Measurements from ENCODE around the gene BRSK2. TPM values are rescaled to one million over a fixed set of nuclear protein-coding genes. Genes with fewer than 3 reads are reported as not detected.

BRSK2 gene
- polyA plus RNA-seq, 1 of the 3 experiments (the other 2 are of a cell fraction), result 0.64 TPM

DNA sequence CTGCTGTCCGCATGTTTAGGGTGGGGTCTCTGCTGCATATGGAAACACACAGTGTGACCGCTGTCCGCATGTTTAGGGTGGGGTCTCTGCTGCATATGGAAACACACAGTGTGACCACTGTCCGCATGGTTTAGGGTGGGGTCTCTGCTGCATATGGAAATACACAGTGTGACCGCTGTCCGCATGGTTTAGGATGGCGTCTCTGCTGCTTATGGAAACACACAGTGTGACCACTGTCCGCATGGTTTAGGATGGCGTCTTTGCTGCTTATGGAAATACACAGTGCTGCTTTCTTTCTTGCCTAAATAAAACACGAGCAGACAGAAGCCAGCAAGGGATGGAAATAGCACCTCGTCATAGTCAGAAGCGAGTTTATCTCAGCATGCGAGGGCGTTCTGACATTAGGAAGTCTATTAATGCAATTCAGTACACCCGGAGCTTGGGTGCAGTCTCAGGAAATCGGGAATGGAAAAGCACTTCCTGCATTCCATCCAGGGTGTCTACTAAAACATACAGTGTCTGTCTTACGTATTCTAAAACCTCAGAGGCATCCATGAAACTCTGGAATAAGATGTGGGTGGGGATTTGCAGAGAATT, 47.7 kb upstream of the BRSK2 start:
- Histone ChIP-seq H3F3A (replicated peaks; ENCODE audit: insufficient read depth) (no peaks in the 10 kb centered on the region), H3K4me1 (ENCODE audit: control insufficient read depth in 1 of 2, insufficient read depth in 2 of 2, low read depth in 1 of 2, low read length in 1 of 2) (no peaks in the 10 kb centered on the region; a peak in 1 of 4 replicates), H3K9me2 (no peaks in the 10 kb centered on the region), H3K4me3 (ENCODE audit: low read depth in 2 of 2, low read length in 1 of 2) (no peak overlapping the region), H3K27ac (ENCODE audit: low read depth in 2 of 2, low read length in 1 of 2) (no peak overlapping the region), H3K9me3 (no peaks in the 10 kb centered on the region), H3K79me2 (ENCODE audit: insufficient read depth) (no peaks in the 10 kb centered on the region), H3K9ac (no peak overlapping the region), H3K4me2 (no peak overlapping the region), H3K36me3 (replicated peaks in 1 of 2; ENCODE audit: control insufficient read depth in 1 of 2, insufficient read depth in 2 of 2, low read length in 1 of 2) (no peaks in the 10 kb centered on the region), H3K27me3 (ENCODE audit: insufficient read depth) (no peaks in the 10 kb centered on the region), H4K20me1 (ENCODE audit: insufficient read depth) (no peaks in the 10 kb centered on the region), H2AFZ (ENCODE audit: low read depth) (no peak overlapping the region)
- 49% methylated on average over 15 of the region's 17 CpGs for WGBS (ENCODE audit: low lambda C conversion rate)
- DNase-seq, result no peak
- CTCF ChIA-PET, result interaction anchor here (0.7 kb wide), 1 partner anchor 57 kb away, joined by 3 read pairs; no protein-coding TSS in a partner anchor
- POLR2A ChIA-PET, result no interaction called here
- TF ChIP-seq RXRA (IDR thresholded peaks at IDR 0.05; ENCODE audit: borderline replicate concordance, low read depth) (no peak), EZH2phosphoT487 (IDR thresholded peaks at IDR 0.05; ENCODE audit: borderline replicate concordance, low read depth) (no peak), JUND (IDR thresholded peaks at IDR 0.05) (no peak), POLR2AphosphoS5 (IDR thresholded peaks at IDR 0.05; ENCODE audit: low read depth, low read length) (no peak), GATA2 (CRISPR knock-in tag; IDR thresholded peaks at IDR 0.05) (no peak), TEAD4 (IDR thresholded peaks at IDR 0.05; ENCODE audit: borderline replicate concordance, insufficient read depth) (no peak), TAF1 (IDR thresholded peaks at IDR 0.05; ENCODE audit: borderline replicate concordance, low read depth, low read length) (no peak), TCF12 (IDR thresholded peaks at IDR 0.05) (no peak), CHD2 (IDR thresholded peaks at IDR 0.05; ENCODE audit: low read length, partially characterized antibody) (no peak), MEF2A (IDR thresholded peaks at IDR 0.05; ENCODE audit: borderline replicate concordance, low read depth) (no peak), MXI1 (IDR thresholded peaks at IDR 0.05; ENCODE audit: low read depth, low read length) (no peak), RAD21 (IDR thresholded peaks at IDR 0.05; ENCODE audit: low read length) (no peak), EP300 (IDR thresholded peaks at IDR 0.05; ENCODE audit: borderline replicate concordance in 1 of 2, low read depth in 1 of 2, low read length in 1 of 2) (no peak), FOXM1 (IDR thresholded peaks at IDR 0.05; ENCODE audit: low read depth) (no peak), YY1 (IDR thresholded peaks at IDR 0.05; ENCODE audit: low read depth) (no peak), NRF1 (IDR thresholded peaks at IDR 0.05; ENCODE audit: low read depth, low read length) (no peak)
- TF ChIP-seq, protein P1, sequence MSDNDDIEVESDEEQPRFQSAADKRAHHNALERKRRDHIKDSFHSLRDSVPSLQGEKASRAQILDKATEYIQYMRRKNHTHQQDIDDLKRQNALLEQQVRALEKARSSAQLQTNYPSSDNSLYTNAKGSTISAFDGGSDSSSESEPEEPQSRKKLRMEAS (IDR thresholded peaks at IDR 0.05; ENCODE audit: low read depth), result no peak
- TF ChIP-seq, protein P2, sequence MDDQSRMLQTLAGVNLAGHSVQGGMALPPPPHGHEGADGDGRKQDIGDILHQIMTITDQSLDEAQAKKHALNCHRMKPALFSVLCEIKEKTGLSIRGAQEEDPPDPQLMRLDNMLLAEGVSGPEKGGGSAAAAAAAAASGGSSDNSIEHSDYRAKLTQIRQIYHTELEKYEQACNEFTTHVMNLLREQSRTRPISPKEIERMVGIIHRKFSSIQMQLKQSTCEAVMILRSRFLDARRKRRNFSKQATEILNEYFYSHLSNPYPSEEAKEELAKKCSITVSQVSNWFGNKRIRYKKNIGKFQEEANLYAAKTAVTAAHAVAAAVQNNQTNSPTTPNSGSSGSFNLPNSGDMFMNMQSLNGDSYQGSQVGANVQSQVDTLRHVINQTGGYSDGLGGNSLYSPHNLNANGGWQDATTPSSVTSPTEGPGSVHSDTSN (IDR thresholded peaks at IDR 0.05), result no peak
- TF ChIP-seq, protein P3, sequence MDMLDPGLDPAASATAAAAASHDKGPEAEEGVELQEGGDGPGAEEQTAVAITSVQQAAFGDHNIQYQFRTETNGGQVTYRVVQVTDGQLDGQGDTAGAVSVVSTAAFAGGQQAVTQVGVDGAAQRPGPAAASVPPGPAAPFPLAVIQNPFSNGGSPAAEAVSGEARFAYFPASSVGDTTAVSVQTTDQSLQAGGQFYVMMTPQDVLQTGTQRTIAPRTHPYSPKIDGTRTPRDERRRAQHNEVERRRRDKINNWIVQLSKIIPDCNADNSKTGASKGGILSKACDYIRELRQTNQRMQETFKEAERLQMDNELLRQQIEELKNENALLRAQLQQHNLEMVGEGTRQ (IDR thresholded peaks at IDR 0.05; ENCODE audit: borderline replicate concordance, low read depth, low read length), result no peak
- TF ChIP-seq, protein P4, sequence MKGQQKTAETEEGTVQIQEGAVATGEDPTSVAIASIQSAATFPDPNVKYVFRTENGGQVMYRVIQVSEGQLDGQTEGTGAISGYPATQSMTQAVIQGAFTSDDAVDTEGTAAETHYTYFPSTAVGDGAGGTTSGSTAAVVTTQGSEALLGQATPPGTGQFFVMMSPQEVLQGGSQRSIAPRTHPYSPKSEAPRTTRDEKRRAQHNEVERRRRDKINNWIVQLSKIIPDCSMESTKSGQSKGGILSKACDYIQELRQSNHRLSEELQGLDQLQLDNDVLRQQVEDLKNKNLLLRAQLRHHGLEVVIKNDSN (IDR thresholded peaks at IDR 0.05; ENCODE audit: borderline replicate concordance, low read depth), result no peak
